ENCODE results near the gene VAC14. TPM values are rescaled to one million over a fixed set of nuclear protein-coding genes. Genes with fewer than 3 reads are reported as not detected.
"Not testable (repeated sequence)": the region's sequence is repeated elsewhere in the genome, so short reads cannot be mapped to it uniquely, and the experiment has no call there.

Gene VAC14
- total and polyA plus RNA-seq, 4 donors: 19.8 to 25.0 (median 24.7) TPM

- no peak within 1 kb of the TSS for H3K4me3 ChIP-seq (ENCODE audit: low read length in 2 of 2)
- H3K36me3 ChIP-seq (ENCODE audit: control insufficient read depth in 1 of 2, insufficient read depth in 2 of 2, low read length in 1 of 2): no peaks in the 10 kb centered on the region
- intact Hi-C loops (cut with DNase I): loop anchor here in 1 of 2 donors (5.0 kb wide), 1 partner anchor 74 kb away; no protein-coding TSS in a partner anchor
- H3K9me3 ChIP-seq (ENCODE audit: control insufficient read depth, low read length): no peaks in the 10 kb centered on the region
- ATAC-seq (ENCODE audit: low FRiP score): peak; percentile 71
- DNase-seq: peak; percentile 59 to 70
- no peaks in the 10 kb centered on the region for H3K4me1 ChIP-seq (ENCODE audit: control insufficient read depth in 1 of 2, insufficient read depth in 2 of 2, low read length in 2 of 2)
- 48 to 52% methylated on average over 39 of the region's 39 CpGs for WGBS, 2 donors
- H3K27ac ChIP-seq (ENCODE audit: low read depth in 1 of 2, low read length in 2 of 2): peak within 1 kb of the TSS in 1 of 2 donors; percentile 33
- no peaks in the 10 kb centered on the region for H3K27me3 ChIP-seq (ENCODE audit: control insufficient read depth in 1 of 2, insufficient read depth in 2 of 2, low read length in 1 of 2)
Measured at GRCh38 chr16:70646260-70647241, 154.4 kb downstream of the VAC14 start, which contains the start of gene IL34. TSS of gene IL34 (plus strand) at chr16:70646559. CDS start at chr16:70646948, 389 bp downstream.

GRCh38 chr16:70644763-70645597, 156.0 kb downstream of the VAC14 start:
- H3K36me3 ChIP-seq (ENCODE audit: control insufficient read depth in 1 of 2, insufficient read depth in 2 of 2, low read length in 1 of 2): no peaks in the 10 kb centered on the region
- H3K4me3 ChIP-seq (ENCODE audit: low read length in 2 of 2): no peak overlapping the region
- ATAC-seq (ENCODE audit: low FRiP score) (no peak), DNase-seq (no peak)
- H3K9me3 ChIP-seq (ENCODE audit: control insufficient read depth, low read length): no peaks in the 10 kb centered on the region
- intact Hi-C loops (cut with DNase I): loop anchor here in 1 of 2 donors (5.0 kb wide), 1 partner anchor 73 kb away; no protein-coding TSS in a partner anchor
- no peaks in the 10 kb centered on the region for H3K4me1 ChIP-seq (ENCODE audit: control insufficient read depth in 1 of 2, insufficient read depth in 2 of 2, low read length in 2 of 2)
- H3K27me3 ChIP-seq (ENCODE audit: control insufficient read depth in 1 of 2, insufficient read depth in 2 of 2, low read length in 1 of 2): no peaks in the 10 kb centered on the region
- no peak overlapping the region for H3K27ac ChIP-seq (ENCODE audit: low read depth in 1 of 2, low read length in 2 of 2)
- 86 to 94% methylated on average over 10 of the region's 10 CpGs for WGBS, 2 donors

- H3K27ac ChIP-seq (ENCODE audit: low read depth in 1 of 2, low read length in 2 of 2); DNase-seq; H3K27me3 ChIP-seq (ENCODE audit: control insufficient read depth in 1 of 2, insufficient read depth in 2 of 2, low read length in 1 of 2); H3K9me3 ChIP-seq (ENCODE audit: control insufficient read depth, low read length); ATAC-seq (ENCODE audit: low FRiP score); intact Hi-C loops (cut with DNase I); H3K36me3 ChIP-seq (ENCODE audit: control insufficient read depth in 1 of 2, insufficient read depth in 2 of 2, low read length in 1 of 2); H3K4me1 ChIP-seq (ENCODE audit: control insufficient read depth in 1 of 2, insufficient read depth in 2 of 2, low read length in 2 of 2); H3K4me3 ChIP-seq (ENCODE audit: low read length in 2 of 2): not testable (repeated sequence)
- 84 to 93% methylated on average over 7 of the region's 7 CpGs for WGBS, 2 donors
Measured at GRCh38 chr16:70643264-70643663, 157.7 kb downstream of the VAC14 start.

GRCh38 chr16:70642633-70643032, 158.3 kb downstream of the VAC14 start:
- WGBS, 2 donors: 96 to 97% methylated on average over 1 of the region's 1 CpG
- H3K27me3 ChIP-seq (ENCODE audit: control insufficient read depth in 1 of 2, insufficient read depth in 2 of 2, low read length in 1 of 2): no peaks in the 10 kb centered on the region
- no peak overlapping the region for H3K27ac ChIP-seq (ENCODE audit: low read depth in 1 of 2, low read length in 2 of 2)

GRCh38 chr16:70638814-70639792, 161.9 kb downstream of the VAC14 start:
- intact Hi-C loops (cut with DNase I): loop anchor here in 1 of 2 donors (5.0 kb wide), 1 partner anchor 62 kb away; no protein-coding TSS in a partner anchor
- Histone ChIP-seq H3K36me3 (ENCODE audit: control insufficient read depth in 1 of 2, insufficient read depth in 2 of 2, low read length in 1 of 2) (no peaks in the 10 kb centered on the region), H3K9me3 (ENCODE audit: control insufficient read depth, low read length) (no peaks in the 10 kb centered on the region), H3K27me3 (ENCODE audit: control insufficient read depth in 1 of 2, insufficient read depth in 2 of 2, low read length in 1 of 2) (no peaks in the 10 kb centered on the region), H3K27ac (ENCODE audit: low read depth in 1 of 2, low read length in 2 of 2) (peak overlapping the region; percentile 32 to 64), H3K4me3 (ENCODE audit: low read length in 2 of 2) (no peak overlapping the region), H3K4me1 (ENCODE audit: control insufficient read depth in 1 of 2, insufficient read depth in 2 of 2, low read length in 2 of 2) (peaks cover 0 to 8% of the 10 kb centered on the region in 2 donors)
- DNase-seq: no peak
- ATAC-seq (ENCODE audit: low FRiP score): peak; percentile 60
- 25 to 28% methylated on average over 18 of the region's 18 CpGs for WGBS, 2 donors

More at GRCh38 chr16:70642633-70643032, 158.3 kb downstream of the VAC14 start:
- Histone ChIP-seq H3K9me3 (ENCODE audit: control insufficient read depth, low read length) (no peaks in the 10 kb centered on the region), H3K4me1 (ENCODE audit: control insufficient read depth in 1 of 2, insufficient read depth in 2 of 2, low read length in 2 of 2) (peaks cover 0 to 6% of the 10 kb centered on the region in 2 donors), H3K36me3 (ENCODE audit: control insufficient read depth in 1 of 2, insufficient read depth in 2 of 2, low read length in 1 of 2) (no peaks in the 10 kb centered on the region), H3K4me3 (ENCODE audit: low read length in 2 of 2) (no peak overlapping the region)
- intact Hi-C loops (cut with DNase I): no loop called here
- no peak for ATAC-seq (ENCODE audit: low FRiP score)
- DNase-seq: no peak

Other genes starting within 250 kb of the VAC14 start
- gene IL34, start 154.6 kb downstream of the VAC14 start, total RNA-seq: 10 to 100 TPM; 14.2 to 21.9 TPM
- 10 to 100 TPM; 19.4 to 98.6 TPM for gene IL34, start 154.6 kb downstream of the VAC14 start, polyA plus RNA-seq
- gene MTSS2, start 115.1 kb downstream of the VAC14 start, total RNA-seq: 10 to 100 TPM; 65.7 to 87.4 TPM
- gene MTSS2, start 115.1 kb downstream of the VAC14 start, polyA plus RNA-seq: 10 to 100 TPM; 22.0 to 33.4 TPM

Data from aorta (tissue), 5 donors.